Measurements from ENCODE around the gene KAT7.
A peak's percentile ranks its signal among the peaks of the same experiment; 100 is the strongest.

Gene KAT7

DNA sequence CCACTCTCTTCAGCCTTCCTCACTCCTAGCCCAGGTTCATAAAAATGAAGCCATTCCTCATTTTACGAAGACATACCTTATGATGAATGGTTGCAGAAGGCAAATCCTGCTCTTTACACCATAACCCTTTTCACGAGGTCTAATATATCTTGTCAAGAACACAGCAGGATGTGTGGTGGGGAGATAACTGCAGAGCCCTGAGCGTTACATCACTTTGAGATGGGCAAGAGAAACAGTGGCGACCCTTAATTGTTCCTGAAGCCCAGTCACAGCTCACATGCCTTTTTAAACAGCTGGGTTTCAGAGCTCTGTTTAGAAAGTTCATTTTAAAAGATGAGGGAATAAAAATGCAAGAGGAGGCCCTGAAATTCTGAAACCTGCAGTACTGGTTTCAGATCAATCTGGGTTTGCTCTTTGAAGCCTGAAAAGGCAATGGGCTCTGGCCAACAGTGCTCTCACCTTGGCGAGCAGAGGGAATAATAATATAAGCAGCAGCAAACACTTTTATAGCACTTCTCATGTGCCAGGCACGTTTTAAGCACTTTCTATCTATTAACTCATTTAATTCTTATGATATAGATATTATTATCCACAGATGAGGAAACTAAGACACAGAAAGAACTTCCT is 27.4 kb upstream of the KAT7 start:
- no peak for DNase-seq (ENCODE audit: low read depth in 3 of 3)

DNA sequence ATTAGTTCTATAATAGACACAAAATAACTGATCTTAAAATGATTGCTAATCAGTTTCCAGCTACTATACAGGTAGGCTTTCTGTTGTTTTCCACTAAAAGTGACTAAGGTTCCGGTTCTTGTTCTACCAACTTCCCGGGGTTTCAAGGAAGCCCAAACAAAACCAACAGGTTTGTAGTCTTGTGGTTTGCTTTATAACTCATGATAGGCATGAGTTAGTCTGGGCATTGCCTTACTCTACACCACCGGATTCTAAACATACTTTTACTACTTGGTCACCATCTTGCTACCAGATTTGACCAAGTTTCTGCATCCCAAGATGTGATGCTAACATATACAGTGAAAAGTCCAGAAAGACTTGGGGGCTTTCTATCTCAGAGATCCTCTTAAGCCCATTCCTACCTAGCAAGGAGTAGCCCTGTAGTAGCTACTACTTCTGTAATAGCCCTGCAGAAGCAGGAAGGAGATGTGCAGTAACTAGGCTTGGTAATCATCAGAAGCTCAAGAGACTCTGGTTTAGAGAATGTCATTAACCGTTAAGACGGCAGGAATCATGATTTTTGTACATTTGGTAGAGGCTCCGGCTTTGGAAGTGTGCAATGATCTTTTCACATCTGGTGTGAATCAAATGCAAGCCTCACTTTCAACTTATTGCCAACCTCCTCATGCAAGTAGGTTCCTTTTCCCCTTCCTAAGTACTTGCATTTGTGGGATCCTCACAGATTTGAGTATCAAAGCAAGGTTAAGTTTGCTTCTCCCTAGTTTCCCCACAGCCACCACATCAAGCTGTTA is 26.1 kb upstream of the KAT7 start:
- DNase-seq (ENCODE audit: low read depth in 3 of 3): no peak

GRCh38 chr17:49763735-49764558 is 24.5 kb upstream of the KAT7 start, which contains the start of gene FAM117A:
Gene FAM117A, minus strand, starts transcription at chr17:49764131. Its CDS starts 44 bp downstream, at chr17:49764087.
- peak; percentile 87 to 96 (median 92) for DNase-seq (ENCODE audit: low read depth in 3 of 3)

- DNase-seq (ENCODE audit: low read depth in 3 of 3): no peak
Measured at GRCh38 chr17:49764559-49765180, 23.8 kb upstream of the KAT7 start.

DNA sequence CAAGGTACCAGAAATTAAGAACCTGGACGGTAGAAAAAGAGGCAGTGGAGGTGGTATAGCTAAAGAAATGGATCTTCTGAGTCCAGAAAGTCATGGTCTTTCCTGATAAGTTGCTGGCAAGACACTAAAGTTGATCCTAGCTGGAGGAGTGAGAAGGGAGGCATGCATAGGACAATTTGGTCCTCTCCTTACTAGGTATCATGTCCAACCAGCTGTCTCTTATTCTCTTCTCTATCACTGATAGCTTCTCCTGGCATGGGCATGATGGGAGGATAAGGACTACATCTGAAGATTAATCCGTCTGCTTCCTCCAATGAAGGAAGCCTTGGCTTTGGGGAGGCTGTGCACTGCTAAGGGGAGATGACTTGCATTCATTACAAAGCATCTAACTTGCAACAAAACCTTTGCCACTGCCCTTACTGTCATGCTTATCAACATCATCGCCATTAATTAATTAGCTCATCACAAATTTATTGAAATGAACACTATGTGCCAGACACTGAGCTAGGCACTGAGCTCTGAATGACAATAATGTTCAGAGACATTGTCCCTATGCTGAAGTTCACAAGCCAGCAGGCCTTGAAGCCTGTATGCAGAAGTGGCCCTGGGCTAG is 21.5 kb upstream of the KAT7 start:
- DNase-seq (ENCODE audit: low read depth in 3 of 3): no peak

- no peak for DNase-seq (ENCODE audit: low read depth in 3 of 3)
Measured at GRCh38 chr17:49775546-49776260, 12.8 kb upstream of the KAT7 start.

DNA sequence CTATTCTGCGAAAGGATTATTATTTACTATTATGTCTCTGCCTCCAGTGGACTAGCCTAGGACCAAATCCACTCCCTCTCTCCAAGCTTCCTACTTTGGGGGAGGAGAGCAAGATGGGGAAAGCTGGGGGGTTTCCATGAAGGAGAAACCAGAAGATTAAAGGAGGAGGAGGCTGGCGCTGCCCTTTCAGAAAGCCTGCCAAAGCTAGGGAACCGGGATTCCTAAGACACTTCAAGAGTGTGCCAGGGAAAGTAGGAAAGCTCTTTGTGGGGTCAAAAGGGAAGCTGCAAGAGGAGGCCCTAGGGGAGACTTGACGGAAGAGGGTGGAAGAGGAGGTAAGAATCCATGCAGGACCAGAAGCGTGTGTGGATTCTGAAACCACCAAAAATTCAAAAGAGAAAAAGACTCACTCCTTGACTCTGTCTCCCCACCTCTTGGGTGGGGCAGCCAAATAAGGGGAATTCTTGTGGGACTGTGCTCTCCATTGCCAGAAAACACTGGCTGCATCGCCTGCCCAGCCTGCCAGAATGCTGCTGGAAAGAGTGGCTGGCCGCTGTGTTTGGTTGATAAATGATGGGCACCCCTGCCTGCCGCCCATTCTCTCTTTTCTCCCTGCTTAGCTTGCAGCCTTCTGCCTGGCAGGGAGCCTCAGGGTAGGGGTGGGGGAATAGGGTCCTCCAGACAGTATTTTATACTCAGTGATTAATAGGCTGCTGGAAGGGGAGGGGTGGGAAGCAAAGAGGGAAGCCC is 11.8 kb upstream of the KAT7 start:
- no peak for DNase-seq (ENCODE audit: low read depth in 3 of 3)

GRCh38 chr17:49777563-49777962 is 10.9 kb upstream of the KAT7 start:
- DNase-seq (ENCODE audit: low read depth in 3 of 3): no peak

- DNase-seq (ENCODE audit: low read depth in 3 of 3): no peak
Measured at GRCh38 chr17:49779156-49779738, 9.2 kb upstream of the KAT7 start.

DNA sequence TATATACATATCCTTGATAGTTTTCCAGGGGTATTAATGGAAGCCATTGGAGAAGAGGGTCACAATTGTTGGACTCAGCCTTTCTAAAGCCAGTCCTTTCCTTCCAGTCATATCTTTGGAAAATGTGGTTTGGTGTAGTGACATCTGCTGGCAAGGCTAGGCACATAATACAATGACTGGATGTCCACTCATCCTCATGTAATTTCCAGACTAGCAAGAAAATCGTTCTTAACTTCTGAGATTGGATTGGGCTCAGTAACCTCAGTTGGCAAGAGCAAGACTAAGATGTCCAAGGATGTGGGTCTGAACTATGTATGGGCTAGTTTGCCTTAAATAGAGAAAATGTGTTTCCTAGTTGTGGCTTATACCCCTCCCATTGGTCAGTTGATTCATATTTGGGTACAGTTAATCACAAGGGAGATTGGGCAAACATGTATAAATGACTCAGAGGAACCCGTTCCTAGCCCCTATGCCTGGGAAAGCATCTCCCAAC is 8.7 kb upstream of the KAT7 start:
- no peak for DNase-seq (ENCODE audit: low read depth in 3 of 3)

DNA sequence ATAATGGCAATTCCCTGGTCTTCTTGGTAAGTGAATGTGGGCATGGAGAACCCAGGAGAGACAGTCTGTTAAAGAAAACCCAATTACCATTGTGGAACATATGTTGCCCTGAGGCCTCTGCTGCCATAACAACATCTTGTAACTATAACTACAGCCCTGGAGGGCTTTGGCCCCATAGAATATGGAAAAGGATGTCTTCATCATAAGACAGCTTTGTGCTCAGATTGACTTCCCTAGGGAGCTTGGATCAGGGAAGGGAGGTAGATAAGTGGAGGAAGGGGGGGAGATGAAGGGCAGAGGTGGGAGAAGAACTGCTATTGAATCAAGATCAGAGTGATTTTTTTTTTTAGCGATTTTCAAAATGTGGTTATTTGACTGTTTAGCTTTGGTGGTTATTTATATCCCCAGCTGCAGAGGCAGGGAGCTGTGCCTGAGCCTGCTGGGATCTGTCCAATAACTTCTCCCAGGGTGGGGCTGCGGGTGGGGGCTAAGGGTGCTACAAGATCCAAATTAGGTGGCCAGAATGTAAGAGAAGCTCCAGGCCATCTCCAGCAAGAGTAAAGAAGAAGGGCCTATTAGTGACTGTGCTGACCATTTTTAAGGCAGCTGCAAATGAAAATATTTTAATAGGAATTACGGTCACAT is 5.3 kb upstream of the KAT7 start:
- no peak for DNase-seq (ENCODE audit: low read depth in 3 of 3)

GRCh38 chr17:49783791-49784190 is 4.7 kb upstream of the KAT7 start:
- no peak for DNase-seq (ENCODE audit: low read depth in 3 of 3)

- no peak for DNase-seq (ENCODE audit: low read depth in 3 of 3)
Measured at GRCh38 chr17:49784636-49785035, 3.8 kb upstream of the KAT7 start.

DNA sequence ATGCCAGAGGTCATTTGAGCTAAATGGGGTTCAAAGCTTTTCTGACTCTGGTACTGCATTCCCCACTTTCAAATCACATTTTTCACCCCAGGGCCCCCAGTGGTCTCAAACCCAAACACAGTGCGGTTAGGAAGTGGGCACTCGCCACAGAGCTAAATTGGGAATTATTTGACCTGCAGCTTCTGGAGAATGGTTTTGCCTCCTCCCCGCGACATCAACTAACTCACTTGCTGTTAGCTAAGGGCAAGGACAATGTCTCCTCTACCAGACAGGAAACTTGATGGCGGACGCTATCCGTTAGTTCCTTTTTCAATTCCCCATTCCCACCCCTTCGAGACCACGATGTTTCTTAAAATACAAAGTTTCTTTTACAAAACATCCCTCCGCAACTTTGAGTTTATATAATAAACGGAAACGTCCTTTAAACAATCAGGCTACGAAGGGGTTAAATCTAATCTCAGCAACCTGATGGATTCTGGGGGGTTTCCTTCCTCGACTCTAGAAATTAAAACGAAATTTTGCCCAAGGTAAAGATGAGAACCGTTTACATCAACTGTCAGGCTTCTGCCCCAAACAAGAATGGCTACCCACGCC is 500 bp upstream of the KAT7 start:
- no peak for DNase-seq (ENCODE audit: low read depth in 3 of 3)

- no peak for DNase-seq (ENCODE audit: low read depth in 3 of 3)
Measured at GRCh38 chr17:49789243-49789578, 730 bp downstream of the KAT7 start.

DNA sequence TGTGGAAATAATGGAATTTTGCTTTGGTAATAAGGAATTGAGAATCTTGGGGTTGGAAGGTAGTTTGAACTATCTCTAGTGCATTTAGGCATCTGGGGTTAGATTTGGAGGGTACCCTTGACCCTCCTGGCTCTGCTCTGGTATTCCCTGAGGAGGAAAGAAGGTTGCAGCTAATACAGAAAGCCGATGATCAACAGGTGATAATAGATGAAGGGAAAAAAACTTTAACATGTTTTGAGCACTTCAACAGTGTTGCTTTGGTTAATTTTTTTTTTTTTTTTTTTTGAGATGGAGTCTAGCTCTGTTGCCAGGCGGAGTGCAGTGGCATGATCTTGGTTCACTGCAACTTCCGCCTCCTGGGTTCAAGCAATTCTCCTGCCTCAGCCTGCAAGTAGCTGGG is 4.8 kb downstream of the KAT7 start:
- DNase-seq (ENCODE audit: low read depth in 3 of 3): no peak

DNA sequence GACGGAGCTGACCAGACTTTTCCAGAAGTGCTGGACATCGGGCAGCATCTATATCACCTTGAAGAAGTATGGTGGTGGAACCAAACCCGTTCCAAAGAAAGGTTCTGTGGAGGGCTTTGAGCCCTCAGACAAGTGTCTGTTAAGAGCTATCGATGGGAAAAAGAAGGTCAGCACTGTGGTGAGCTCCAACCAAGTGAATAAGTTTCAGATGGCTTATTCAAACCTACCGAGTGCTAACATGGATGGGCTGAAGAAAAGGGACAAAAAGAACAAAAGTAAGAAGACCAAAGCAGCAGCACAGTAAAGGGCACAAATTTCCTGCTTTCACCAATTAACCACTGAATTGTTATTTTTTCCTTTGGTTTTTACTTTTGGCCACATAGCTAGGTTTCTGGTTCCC is 6.9 kb downstream of the KAT7 start:
- DNase-seq (ENCODE audit: low read depth in 3 of 3): no peak

DNA sequence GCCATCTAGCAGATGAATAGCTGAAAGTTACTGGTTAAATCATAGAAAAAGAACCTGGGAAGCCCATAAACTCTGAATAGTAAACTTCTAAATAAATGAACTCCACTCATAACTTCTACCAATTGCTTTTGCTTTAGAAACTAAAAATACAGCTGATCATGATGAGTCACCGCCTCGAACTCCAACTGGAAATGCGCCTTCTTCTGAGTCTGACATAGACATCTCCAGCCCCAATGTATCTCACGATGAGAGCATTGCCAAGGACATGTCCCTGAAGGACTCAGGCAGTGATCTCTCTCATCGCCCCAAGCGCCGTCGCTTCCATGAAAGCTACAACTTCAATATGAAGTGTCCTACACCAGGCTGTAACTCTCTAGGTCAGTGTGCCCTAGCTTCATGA is 9.7 kb downstream of the KAT7 start:
- DNase-seq (ENCODE audit: low read depth in 3 of 3): no peak

- DNase-seq (ENCODE audit: low read depth in 3 of 3): no peak
Measured at GRCh38 chr17:49798738-49799137, 10.3 kb downstream of the KAT7 start.

Data from stimulated activated CD4-positive, alpha-beta T cell treated with anti-CD3 and anti-CD28 coated beads, TNF-alpha, amount 100 ng/mL, for 24 hours (primary cell).